ENCODE measurements around the gene COL5A1.

GRCh38 chr9:134891713-134892112 is 250.1 kb downstream of the COL5A1 start:
- TF ChIP-seq YY1 (IDR thresholded peaks at IDR 0.05; ENCODE audit: insufficient read depth, insufficient read length) (no peak), ZNF274 (IDR thresholded peaks at IDR 0.05; ENCODE audit: low read depth, low read length) (no peak)
